Measurements from ENCODE around the gene EDA.

EDA gene

DNA sequence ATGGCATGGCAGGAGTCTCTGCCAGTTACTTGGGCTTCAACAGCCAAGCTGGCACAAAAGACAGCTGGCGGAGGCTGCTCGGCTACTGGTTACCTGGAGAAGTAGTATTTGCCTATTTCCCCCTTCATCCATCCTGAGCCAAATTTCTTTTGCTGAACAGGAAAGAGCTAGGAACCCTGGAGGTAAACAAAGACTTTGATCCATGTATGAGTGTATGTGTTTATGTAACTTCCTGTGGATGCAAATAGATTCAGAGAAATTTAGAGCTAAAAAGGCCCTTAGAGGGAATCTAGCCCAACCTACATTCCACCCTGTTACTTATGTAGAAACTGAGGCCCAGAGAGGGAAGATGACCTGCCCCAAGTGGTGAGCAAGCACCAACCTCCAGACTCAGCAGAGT is 422.6 kb downstream of the EDA start:
- H2AFZ ChIP-seq, result no peak overlapping the region
- no peaks in the 10 kb centered on the region for H3K9me3 ChIP-seq (ENCODE audit: control insufficient read depth, low read length)
- H3K4me2 ChIP-seq (ENCODE audit: low read length), result no peak overlapping the region
- no peak overlapping the region for H3K4me3 ChIP-seq (ENCODE audit: low read depth, low read length)
- TF ChIP-seq, protein P1, sequence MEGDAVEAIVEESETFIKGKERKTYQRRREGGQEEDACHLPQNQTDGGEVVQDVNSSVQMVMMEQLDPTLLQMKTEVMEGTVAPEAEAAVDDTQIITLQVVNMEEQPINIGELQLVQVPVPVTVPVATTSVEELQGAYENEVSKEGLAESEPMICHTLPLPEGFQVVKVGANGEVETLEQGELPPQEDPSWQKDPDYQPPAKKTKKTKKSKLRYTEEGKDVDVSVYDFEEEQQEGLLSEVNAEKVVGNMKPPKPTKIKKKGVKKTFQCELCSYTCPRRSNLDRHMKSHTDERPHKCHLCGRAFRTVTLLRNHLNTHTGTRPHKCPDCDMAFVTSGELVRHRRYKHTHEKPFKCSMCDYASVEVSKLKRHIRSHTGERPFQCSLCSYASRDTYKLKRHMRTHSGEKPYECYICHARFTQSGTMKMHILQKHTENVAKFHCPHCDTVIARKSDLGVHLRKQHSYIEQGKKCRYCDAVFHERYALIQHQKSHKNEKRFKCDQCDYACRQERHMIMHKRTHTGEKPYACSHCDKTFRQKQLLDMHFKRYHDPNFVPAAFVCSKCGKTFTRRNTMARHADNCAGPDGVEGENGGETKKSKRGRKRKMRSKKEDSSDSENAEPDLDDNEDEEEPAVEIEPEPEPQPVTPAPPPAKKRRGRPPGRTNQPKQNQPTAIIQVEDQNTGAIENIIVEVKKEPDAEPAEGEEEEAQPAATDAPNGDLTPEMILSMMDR (IDR thresholded peaks at IDR 0.05), result no peak
- no peaks in the 10 kb centered on the region for H3K79me2 ChIP-seq
- H3K4me1 ChIP-seq, result no peaks in the 10 kb centered on the region
- no peak overlapping the region for H3K9ac ChIP-seq
- no peaks in the 10 kb centered on the region for H3K27me3 ChIP-seq (ENCODE audit: control insufficient read depth, insufficient read depth, low read length)
- no peaks in the 10 kb centered on the region for H3K36me3 ChIP-seq (ENCODE audit: control insufficient read depth, insufficient read depth, low read length)
- H3K27ac ChIP-seq, result no peak overlapping the region

DNA sequence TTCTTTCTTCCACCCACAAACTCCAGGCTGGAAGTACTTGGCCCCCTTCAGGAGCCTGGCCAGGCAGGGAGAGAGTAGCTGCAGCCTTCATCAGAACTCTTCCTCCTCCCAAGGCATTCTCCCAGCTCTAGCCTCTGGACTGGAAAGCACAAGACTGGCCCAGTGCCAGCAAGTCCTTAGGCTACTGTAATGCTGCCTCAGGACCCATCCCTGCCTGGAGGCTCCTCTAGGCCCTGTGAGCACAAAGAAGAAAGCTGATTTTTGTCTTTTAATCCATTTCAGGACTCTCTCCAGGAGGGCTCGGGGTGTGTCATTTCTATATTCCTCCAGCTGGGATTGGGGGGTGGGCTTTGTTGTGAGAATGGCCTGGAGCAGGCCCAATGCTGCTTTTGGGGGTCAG is 423.0 kb downstream of the EDA start:
- Histone ChIP-seq H3K79me2 (no peaks in the 10 kb centered on the region), H3K4me3 (ENCODE audit: low read depth, low read length) (no peak overlapping the region), H3K4me1 (no peaks in the 10 kb centered on the region), H3K9me3 (ENCODE audit: control insufficient read depth, low read length) (no peaks in the 10 kb centered on the region), H2AFZ (no peak overlapping the region), H3K36me3 (ENCODE audit: control insufficient read depth, insufficient read depth, low read length) (no peaks in the 10 kb centered on the region), H3K27ac (no peak overlapping the region), H3K27me3 (ENCODE audit: control insufficient read depth, insufficient read depth, low read length) (no peaks in the 10 kb centered on the region), H3K9ac (no peak overlapping the region), H3K4me2 (ENCODE audit: low read length) (no peak overlapping the region)
- TF ChIP-seq, protein P1 (IDR thresholded peaks at IDR 0.05), result no peak

DNA sequence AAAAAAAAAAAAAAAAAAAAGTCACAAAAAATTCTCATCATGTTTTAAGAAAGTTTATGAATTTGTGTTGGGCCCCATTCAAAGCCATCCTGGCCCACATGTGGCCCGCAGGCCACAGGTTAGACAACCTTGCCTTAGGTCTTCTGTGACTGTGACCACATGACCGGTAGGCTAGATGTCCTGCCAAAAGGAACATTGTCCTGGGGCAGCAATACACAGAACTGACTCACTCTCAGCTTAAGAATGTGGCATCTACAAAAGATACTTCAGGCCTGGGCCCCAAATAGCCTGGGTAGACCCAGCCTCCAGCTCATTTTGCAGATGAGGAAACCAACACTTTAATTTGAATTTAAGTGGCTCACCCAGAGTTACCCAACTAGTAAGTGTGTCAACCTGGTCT is 423.8 kb downstream of the EDA start:
- H2AFZ ChIP-seq, result no peak overlapping the region
- H3K79me2 ChIP-seq, result no peaks in the 10 kb centered on the region
- no peaks in the 10 kb centered on the region for H3K36me3 ChIP-seq (ENCODE audit: control insufficient read depth, insufficient read depth, low read length)
- no peak overlapping the region for H3K4me3 ChIP-seq (ENCODE audit: low read depth, low read length)
- H3K9me3 ChIP-seq (ENCODE audit: control insufficient read depth, low read length), result no peaks in the 10 kb centered on the region
- TF ChIP-seq, protein P1 (IDR thresholded peaks at IDR 0.05), result no peak
- H3K9ac ChIP-seq, result no peak overlapping the region
- H3K4me2 ChIP-seq (ENCODE audit: low read length), result no peak overlapping the region
- H3K27ac ChIP-seq, result no peak overlapping the region
- H3K27me3 ChIP-seq (ENCODE audit: control insufficient read depth, insufficient read depth, low read length), result no peaks in the 10 kb centered on the region
- no peaks in the 10 kb centered on the region for H3K4me1 ChIP-seq

DNA sequence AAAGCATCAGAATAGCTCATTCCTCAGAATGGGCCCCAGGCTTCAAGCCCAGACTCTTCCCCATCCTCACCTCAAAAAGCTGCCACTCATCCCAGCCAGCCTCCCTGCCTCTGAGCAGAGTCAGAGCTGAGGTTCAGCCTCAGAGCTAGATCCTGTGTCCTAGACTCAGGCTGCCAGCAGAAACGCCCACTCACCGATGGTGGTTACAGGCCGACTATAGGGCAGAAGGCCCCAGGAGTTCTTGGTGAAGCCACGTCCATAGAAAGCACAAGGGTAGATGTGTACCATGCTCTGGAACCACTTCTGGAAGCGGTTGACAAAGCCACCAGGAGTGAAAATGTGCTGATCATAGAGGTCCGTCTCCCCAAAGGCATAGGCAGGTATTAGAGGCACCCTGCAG is 426.1 kb downstream of the EDA start:
- no peak overlapping the region for H3K4me3 ChIP-seq (ENCODE audit: low read depth, low read length)
- no peak overlapping the region for H2AFZ ChIP-seq
- no peak overlapping the region for H3K4me2 ChIP-seq (ENCODE audit: low read length)
- H3K27me3 ChIP-seq (ENCODE audit: control insufficient read depth, insufficient read depth, low read length), result no peaks in the 10 kb centered on the region
- no peaks in the 10 kb centered on the region for H3K4me1 ChIP-seq
- no peaks in the 10 kb centered on the region for H3K79me2 ChIP-seq
- no peaks in the 10 kb centered on the region for H3K36me3 ChIP-seq (ENCODE audit: control insufficient read depth, insufficient read depth, low read length)
- H3K9ac ChIP-seq, result no peak overlapping the region
- TF ChIP-seq, protein P1 (IDR thresholded peaks at IDR 0.05), result no peak
- no peaks in the 10 kb centered on the region for H3K9me3 ChIP-seq (ENCODE audit: control insufficient read depth, low read length)
- no peak overlapping the region for H3K27ac ChIP-seq
